ENCODE measurements around the gene NTN1.
"Not testable (repeated sequence)": the region's sequence is repeated elsewhere in the genome, so short reads cannot be mapped to it uniquely, and the experiment has no call there.

Gene NTN1

DNA sequence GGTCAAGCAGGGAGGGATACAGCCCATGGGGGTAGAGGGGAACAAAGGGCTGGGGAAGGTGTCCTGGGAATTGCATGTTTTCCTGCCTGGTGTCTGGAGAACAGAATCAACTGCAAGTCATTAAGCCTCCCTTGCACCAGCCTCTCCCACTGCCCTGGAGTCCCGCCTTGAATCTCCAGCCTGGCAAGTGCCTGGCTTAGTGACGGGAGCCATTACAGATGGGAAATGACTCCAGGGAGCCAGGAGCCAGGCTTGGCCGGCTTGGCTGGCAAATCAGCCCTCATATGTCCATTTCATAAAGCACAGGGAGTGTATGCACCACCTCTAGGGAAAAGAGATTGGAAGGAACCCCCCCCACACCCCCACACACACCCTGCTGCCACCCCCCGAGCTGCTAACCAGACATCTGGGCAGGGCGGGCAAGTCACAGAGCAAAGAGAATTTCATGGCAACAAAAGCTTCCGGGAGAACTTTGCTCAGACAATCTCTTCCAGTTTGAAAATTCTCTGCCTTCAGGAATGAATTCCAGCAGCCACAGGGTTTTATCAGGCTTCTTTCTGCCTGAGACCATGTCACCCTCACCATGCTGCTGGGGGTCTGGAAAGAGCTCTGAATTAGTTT lies 127.7 kb downstream of the NTN1 start:
- Histone ChIP-seq H3K4me3 (no peak overlapping the region), H3K27ac (no peak overlapping the region)
- no peak for DNase-seq (ENCODE audit: low spot score)
- TF ChIP-seq CTCF (IDR thresholded peaks at IDR 0.05) = no peak

- Histone ChIP-seq H3K4me3 (no peak overlapping the region), H3K27ac (no peak overlapping the region)
- DNase-seq (ENCODE audit: low spot score) = no peak
- no peak for TF ChIP-seq CTCF (IDR thresholded peaks at IDR 0.05)
Observed at GRCh38 chr17:9150446-9151090, 129.3 kb downstream of the NTN1 start.

DNA sequence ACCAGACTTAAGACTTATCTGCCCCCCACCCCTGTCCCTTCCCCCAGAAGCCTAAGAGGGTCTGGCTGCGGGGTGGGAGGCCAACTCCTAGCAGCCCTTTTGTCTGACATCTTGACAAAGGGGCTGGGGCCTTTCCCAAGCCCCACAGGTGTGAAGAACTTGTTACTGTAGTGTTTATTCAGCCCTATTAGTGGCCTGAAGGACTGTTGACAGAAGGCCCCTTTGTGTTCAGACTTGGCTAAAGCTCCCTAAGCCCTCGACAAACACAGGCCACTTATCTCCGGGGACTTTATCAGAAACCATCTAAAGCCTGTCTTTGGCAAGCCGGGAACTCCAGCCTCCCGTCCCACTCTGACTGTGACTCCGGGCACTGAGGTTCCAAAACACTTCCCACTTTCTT lies 129.8 kb downstream of the NTN1 start:
- no peak for TF ChIP-seq CTCF (IDR thresholded peaks at IDR 0.05)
- H3K4me3 ChIP-seq = no peak overlapping the region
- no peak for DNase-seq (ENCODE audit: low spot score)
- no peak overlapping the region for H3K27ac ChIP-seq

GRCh38 chr17:9151740-9152139 lies 130.4 kb downstream of the NTN1 start:
- DNase-seq (ENCODE audit: low spot score); H3K27ac ChIP-seq; H3K4me3 ChIP-seq: not testable (repeated sequence)

GRCh38 chr17:9158544-9159452 lies 137.5 kb downstream of the NTN1 start:
- TF ChIP-seq CTCF (IDR thresholded peaks at IDR 0.05) = no peak
- no peak for DNase-seq (ENCODE audit: low spot score)
- Histone ChIP-seq H3K27ac (no peak overlapping the region), H3K4me3 (no peak overlapping the region)

DNA sequence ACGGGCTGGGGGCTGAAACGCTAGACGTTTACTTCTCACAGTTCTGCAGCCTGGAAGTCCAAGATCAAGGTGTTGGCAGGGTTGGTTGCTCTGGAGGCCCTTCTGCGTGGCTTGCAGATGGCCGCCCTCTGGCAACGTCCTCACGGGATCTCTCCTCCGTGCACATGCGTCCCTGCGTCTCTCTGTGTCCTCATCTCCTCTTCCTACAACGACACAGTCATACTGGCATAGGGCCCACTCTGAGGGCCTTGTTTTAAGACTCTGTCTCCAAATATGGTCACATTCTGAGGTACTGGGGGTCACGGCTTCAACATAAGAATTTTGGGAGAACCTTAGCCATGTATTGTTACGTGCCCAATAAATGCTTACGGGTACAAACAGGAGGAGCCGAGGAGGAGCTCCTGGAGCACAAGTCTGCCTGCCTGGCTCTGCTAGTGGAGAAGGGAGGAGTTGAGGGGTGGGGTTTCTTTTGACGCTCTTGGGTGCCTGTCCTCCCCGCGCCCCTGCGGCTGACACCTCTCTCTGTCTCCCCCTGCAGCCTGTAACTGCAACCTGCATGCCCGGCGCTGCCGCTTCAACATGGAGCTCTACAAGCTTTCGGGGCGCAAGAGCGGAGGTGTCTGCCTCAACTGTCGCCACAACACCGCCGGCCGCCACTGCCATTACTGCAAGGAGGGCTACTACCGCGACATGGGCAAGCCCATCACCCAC lies 141.1 kb downstream of the NTN1 start:
- TF ChIP-seq CTCF (IDR thresholded peaks at IDR 0.05) = no peak
- Histone ChIP-seq H3K4me3 (no peak overlapping the region), H3K27ac (no peak overlapping the region)
- DNase-seq (ENCODE audit: low spot score) = no peak

DNA sequence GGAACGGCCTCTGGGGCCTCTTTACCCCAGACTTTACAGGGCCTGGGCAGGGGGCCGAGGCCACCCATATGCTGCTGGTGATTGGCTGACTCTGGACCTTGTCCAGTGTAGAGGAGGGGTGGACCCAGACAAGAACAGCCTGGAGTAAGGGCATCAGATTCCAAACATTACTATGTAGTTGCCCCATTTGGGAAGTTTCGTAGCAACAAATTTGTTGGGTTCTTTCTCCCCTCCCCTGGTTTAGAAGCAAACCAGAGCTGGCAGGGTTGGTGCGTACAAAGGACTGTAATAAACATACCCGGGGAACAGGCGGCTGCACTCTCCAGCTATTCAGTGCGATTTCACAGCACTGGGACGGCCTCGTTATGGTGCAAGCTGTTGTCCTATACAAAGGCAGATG lies 145.5 kb downstream of the NTN1 start:
- Histone ChIP-seq H3K4me3 (no peak overlapping the region), H3K27ac (no peak overlapping the region)
- no peak for TF ChIP-seq CTCF (IDR thresholded peaks at IDR 0.05)
- DNase-seq (ENCODE audit: low spot score) = no peak

Data from coronary artery (tissue), 2 donors.